ENCODE results near the gene TTC28.

TTC28 gene

GRCh38 chr22:28029956-28030355, 649.7 kb downstream of the TTC28 start:
- no peak for DNase-seq

GRCh38 chr22:28029201-28029948, 650.3 kb downstream of the TTC28 start:
- DNase-seq = no peak

- no peak for DNase-seq
These were observed 651.9 kb downstream of the TTC28 start for GRCh38 chr22:28027453-28028448.

GRCh38 chr22:28025866-28026575, 653.6 kb downstream of the TTC28 start:
- DNase-seq = no peak

- no peak for DNase-seq
These were observed 654.3 kb downstream of the TTC28 start for GRCh38 chr22:28025333-28025732.

- DNase-seq = no peak
These were observed 655.2 kb downstream of the TTC28 start for GRCh38 chr22:28024422-28024888.

- DNase-seq = no peak
These were observed 655.9 kb downstream of the TTC28 start for GRCh38 chr22:28023774-28024173.

GRCh38 chr22:28023036-28023435, 656.6 kb downstream of the TTC28 start:
- DNase-seq = no peak

- no peak for DNase-seq
These were observed 657.5 kb downstream of the TTC28 start for GRCh38 chr22:28021998-28022660.

GRCh38 chr22:28021116-28021997, 658.3 kb downstream of the TTC28 start:
- no peak for DNase-seq

GRCh38 chr22:28019881-28020861, 659.5 kb downstream of the TTC28 start:
- DNase-seq = no peak

GRCh38 chr22:28019360-28019759, 660.3 kb downstream of the TTC28 start:
- DNase-seq = no peak

- DNase-seq = no peak
These were observed 661.1 kb downstream of the TTC28 start for GRCh38 chr22:28018461-28018927.

GRCh38 chr22:28017859-28018258, 661.8 kb downstream of the TTC28 start:
- no peak for DNase-seq

- no peak for DNase-seq
These were observed 662.2 kb downstream of the TTC28 start for GRCh38 chr22:28017558-28017820.

- no peak for DNase-seq
These were observed 662.7 kb downstream of the TTC28 start for GRCh38 chr22:28016781-28017557.

GRCh38 chr22:28015676-28016601, 663.7 kb downstream of the TTC28 start:
- DNase-seq = no peak

- DNase-seq = no peak
These were observed 664.6 kb downstream of the TTC28 start for GRCh38 chr22:28015046-28015425.

All from NCI-H1048 (cell line).